HG03196 (cell line): ENCODE measurements around the gene LRRN1.

Experiments used
- ATAC-seq: cut with Tn5 transposase; IDR thresholded peaks from one replicate; pipeline ENCODE4 v1.9.1; 2021; ENCODE audit not compliant: unreplicated experiment

Gene LRRN1

GRCh38 chr3:3799173-3800079, at the start of gene LRRN1:
TSS of gene LRRN1 (plus strand) at chr3:3799431. CDS start at chr3:3844642, 45,211 bp downstream.
- ATAC-seq = no peak

GRCh38 chr3:3753416-3753815, 45.8 kb upstream of the LRRN1 start:
- no peak for ATAC-seq

DNA sequence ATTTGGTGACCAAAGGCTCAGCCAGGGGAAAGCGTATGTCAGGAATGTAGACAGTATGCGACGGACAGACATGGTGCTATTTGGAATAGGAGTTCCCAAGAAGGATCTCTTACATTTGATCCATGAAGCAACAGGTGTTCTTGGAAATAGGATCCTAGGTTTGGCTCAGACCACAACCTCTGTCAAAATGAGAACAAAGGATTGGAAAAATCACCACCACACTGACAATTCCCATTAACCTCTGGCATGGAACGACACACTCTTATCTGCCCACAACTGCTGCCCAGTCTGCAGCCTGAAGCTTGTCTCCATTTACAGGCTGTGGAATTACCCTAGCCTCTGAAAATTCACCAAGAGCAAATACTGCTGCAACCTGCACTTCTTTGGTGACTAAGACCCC, 33.6 kb upstream of the LRRN1 start:
- ATAC-seq = no peak

DNA sequence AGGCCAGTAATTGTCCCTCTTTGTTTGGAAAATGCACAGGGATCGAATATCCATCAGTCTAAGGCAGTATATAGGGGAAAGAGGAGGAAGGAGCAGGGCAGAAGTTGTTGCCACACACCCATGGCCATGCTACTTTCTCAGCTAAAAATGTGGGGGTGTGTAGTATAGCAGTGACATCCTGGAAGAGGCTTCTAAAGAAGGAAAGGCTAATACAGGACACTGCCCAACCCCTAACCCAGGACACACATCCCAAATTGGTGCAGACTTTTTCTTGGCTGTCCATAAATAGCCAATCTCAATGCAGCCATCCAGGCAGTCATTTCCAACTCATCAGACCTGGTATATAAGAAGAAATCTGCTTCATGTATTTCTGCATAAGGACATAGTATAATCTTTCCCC, 33.1 kb upstream of the LRRN1 start:
- no peak for ATAC-seq

- ATAC-seq = no peak
Observed at GRCh38 chr3:3771094-3771493, 28.1 kb upstream of the LRRN1 start.

DNA sequence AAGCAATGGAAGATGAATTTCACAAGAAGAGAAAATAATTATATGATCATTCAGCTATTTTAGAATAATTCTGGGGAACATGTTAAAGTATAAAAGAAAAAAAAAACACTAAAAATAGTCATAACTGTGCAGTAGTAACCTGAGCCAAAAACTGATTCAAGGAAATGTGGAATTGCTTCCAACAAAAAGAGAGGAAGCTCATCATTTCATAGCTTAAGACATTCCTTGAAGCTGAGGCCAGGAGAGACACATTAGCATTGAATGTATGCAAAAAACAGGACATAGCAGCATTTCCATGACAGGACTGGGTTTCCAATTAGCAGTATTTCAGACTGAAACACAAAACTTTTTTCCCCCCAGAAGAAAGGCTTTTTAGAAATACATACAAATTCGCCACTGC, 27.7 kb upstream of the LRRN1 start:
- ATAC-seq = no peak

DNA sequence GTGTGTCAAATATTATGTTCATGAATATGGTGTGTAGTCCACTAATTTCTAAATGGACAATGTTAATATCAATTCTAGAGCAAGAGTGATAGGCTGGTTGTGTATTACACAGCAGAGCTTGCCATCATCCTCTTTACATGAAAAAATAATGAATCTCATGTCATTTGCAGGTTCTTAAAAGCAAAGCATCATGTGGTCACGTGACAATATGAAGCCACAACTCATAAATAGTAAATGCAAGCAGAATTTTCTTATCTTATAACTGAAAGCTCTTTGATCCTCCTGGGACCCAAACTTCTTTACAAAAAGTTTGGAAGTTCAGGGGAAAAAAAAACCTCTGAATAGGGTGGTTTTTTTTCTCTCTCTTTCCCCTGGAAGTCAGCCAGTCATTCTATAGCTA, 26.9 kb upstream of the LRRN1 start:
- no peak for ATAC-seq

DNA sequence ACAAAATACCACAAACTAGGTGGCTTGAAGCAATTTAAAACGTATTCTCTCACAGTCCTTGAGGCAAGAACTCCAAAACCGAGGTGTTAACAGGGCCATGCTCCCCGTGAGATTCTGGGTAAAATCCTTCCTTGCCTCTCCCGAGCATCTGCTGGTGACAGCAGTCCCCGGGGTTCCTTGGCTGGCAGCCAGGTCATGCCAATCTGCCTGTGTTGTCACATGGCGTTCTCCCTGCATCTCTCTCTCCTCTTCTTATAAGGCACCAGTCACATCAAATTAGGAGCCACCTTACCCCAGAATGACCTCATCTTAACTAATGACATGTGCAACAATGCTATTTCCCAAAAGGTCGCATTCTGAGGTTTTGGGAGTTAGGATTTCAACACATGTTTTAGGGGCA, 26.3 kb upstream of the LRRN1 start:
- no peak for ATAC-seq

DNA sequence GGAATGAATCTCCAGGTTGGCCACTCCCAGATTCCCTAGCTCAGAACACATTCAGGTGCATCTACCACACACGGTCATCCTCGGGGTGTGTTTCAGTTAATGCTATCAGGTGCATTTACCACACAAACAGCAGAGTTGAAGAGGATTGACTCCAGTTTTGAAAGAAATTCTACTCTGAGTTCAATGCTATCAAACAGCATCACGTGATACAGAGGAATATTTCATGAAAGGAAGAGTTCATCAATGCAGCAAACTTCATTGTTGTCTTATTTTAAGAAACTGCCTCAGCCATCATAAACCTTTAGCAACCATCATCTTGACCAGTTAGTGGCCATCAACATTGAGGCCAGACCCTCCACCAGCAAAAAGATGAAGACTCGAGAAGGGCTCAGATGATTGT, 22.6 kb upstream of the LRRN1 start:
- no peak for ATAC-seq

DNA sequence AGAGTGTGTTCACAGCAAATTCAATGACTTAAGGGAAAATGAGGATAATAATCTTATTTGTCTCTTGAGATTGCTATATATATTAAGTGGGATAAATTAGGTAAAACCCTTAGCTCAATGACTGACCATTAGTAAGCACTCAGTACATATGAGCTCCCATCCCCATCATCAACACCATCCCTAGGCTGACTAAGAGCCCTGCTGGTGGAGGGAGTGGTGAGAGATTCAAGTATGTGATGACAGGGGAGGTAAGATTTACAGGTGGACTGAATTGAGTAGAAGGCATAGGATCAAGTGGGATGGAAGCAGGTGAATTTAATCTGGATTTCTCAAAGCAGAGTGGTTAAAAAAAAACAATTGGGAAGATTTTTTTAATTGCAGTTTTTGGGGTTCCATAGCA, 21.0 kb upstream of the LRRN1 start:
- no peak for ATAC-seq

GRCh38 chr3:3778641-3779270, 20.5 kb upstream of the LRRN1 start:
- ATAC-seq = no peak

DNA sequence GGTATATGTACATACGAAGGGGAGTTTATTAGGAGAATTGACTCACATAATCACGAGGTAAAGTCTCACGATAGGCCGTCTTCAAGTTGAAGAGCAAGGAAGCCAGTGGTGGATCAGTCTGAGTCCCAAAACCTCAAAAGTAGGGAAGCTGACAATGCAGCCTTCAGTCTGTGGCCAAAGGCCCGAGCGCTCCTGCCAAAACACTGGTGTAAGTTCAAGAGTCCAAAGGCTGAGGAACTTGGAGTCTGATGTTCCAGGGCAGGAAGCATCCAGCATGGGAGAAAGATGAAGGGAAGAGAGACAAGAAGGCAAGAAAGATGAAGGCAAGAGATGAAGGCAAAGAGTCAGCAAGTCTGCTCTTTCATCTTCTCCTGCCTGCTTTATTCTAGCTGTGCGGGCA, 16.8 kb upstream of the LRRN1 start:
- ATAC-seq = no peak

GRCh38 chr3:3783210-3783609, 16.0 kb upstream of the LRRN1 start:
- no peak for ATAC-seq

DNA sequence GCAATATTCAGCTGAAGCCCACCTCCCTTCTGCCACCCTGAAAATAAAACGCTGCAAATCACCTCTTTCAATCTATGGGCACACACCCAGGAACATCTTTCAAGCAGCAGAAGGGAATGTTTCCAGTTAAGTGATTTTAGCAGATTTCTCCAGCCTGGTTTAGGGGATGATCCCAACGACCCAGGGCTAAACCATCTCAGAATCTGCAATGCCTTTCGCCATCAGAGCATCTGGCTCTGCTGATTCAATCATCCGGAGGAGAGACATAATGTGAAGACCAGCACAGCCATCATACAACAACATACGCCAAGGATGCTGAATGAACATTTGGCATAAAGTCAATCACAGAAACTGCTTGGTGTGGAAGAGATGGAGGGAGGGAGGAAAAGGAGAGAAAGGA, 15.5 kb upstream of the LRRN1 start:
- ATAC-seq = no peak

GRCh38 chr3:3792391-3792790, 6.8 kb upstream of the LRRN1 start:
- no peak for ATAC-seq

DNA sequence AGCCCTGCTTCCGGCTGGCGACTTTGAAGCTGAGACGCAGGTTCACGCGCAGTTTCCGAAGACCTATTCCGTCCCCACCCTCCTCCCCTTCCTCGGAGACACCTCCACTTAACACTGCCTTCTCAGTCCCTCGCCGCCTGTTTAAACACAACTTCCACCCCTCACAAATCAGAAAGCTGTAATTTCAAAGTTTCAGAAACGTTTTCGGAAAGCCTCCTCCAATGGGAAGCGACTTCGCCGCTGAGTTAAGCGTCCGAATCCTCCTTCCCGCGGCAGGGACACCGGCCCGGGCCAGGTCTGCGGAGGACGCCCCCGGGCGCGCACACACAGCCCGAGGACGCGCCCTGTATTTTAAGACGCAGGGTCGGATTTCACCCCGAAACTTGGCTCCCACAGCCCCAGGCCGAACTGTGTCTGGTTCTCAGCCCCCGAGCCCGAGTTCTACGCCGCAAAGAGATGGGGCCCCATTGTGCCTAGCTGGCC, 559 bp upstream of the LRRN1 start:
- ATAC-seq = no peak

GRCh38 chr3:3800080-3800455, 837 bp downstream of the LRRN1 start:
- no peak for ATAC-seq

DNA sequence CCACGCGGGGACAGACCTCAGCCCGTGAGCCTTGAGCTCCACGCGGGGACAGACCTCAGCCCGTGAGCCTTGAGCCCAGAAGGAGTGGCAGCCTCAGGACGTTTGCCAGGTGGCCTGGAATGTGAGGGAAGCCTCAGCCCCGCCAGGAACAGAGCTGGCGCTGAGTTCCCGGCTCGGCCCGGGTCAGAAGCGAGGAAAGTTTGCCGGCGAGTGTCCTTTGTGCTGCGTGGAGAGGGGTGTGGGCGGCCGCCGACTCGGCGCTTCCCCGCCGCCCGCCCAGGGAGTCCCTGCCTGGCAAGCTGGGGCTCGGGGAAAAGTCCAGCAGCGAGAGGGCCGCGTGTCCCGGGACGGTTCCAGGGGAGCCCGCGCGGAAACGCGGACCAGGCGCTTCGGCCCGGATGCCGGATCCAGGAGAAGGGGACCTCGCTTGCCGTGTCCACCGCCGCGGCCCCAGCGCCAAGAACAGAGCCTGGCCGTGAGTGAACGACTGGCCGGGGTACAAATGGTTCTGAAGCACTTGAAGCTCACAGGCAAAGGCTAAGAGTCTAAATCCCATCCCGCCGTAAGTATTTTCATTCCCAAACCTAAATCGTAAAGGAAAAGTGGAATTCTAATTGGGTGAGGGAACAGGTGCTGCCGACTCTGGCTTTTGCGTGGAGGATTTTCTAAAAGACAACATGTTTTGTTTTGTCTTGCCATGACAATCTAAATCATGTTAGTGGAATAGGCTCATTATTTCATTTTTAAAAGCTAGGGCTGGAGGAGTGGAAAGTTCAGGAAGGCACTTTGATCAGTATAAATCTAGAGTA, 1.7 kb downstream of the LRRN1 start:
- no peak for ATAC-seq

- no peak for ATAC-seq
Observed at GRCh38 chr3:3801494-3801841, 2.2 kb downstream of the LRRN1 start.

- ATAC-seq = no peak
Observed at GRCh38 chr3:3802046-3802445, 2.8 kb downstream of the LRRN1 start.

DNA sequence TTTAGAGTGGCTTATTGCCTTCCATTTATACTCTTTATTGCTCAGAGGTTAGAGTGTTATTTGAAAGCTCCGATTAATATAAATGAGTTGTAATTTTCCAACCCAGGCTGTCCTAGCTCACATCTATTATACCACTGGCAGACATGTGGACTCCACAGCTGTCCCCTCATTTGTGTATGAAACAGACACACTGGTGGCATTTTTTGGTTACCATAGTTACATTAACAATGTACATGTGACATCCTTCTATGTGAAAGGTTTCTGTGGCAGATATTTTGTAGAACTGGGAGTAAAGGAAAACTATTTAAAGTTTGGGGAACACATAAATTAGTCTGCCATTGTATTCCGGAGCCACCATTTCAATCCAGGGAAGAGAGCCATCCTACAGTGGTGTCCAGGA, 5.3 kb downstream of the LRRN1 start:
- no peak for ATAC-seq

DNA sequence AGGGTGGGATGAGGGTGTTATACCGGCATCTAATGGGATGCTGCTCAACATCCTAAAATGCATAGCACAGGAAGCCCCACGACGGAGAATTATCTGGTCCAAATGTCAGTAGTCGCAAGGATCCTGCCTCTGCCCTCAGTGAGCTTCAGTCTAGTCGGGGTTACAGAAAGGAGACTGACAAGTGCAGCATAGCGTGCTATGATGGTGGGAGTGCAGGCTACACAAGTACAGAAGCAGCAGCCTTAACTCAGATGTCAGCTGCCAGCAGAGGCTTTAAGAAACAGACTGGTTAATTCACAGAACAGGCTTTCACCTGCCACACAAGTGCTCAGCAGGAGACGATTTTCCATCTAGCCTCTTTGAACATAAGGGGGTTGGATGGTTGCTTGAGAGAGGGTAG, 6.9 kb downstream of the LRRN1 start:
- no peak for ATAC-seq
